NCI-H2196 treated with DMSO at 0.1 percent for 48 hours (cell line): ENCODE data around the gene DCAF11.

Experiments used
- DNase-seq: peaks from one replicate; lab custom pipeline; 2025; ENCODE audit not compliant: unreplicated experiment; lab: John Stamatoyannopoulos, UW

Gene DCAF11

GRCh38 chr14:24137529-24138395, 23.2 kb downstream of the DCAF11 start:
- DNase-seq: no peak

GRCh38 chr14:24138396-24139271, 24.1 kb downstream of the DCAF11 start:
- no peak for DNase-seq

- DNase-seq: no peak
Measured at GRCh38 chr14:24139272-24139934, 24.8 kb downstream of the DCAF11 start.

- DNase-seq: peak; percentile 99
Measured at GRCh38 chr14:24141097-24141880, 26.7 kb downstream of the DCAF11 start, which contains the start of gene EMC9. EMC9 (minus strand) TSS chr14:24141591; CDS start chr14:24141304, 287 bp downstream.

GRCh38 chr14:24143511-24143910, 28.9 kb downstream of the DCAF11 start:
- DNase-seq: no peak

GRCh38 chr14:24144451-24144850, 29.9 kb downstream of the DCAF11 start:
- DNase-seq: no peak

GRCh38 chr14:24145219-24145618, 30.6 kb downstream of the DCAF11 start:
- no peak for DNase-seq

GRCh38 chr14:24145690-24146452, 31.3 kb downstream of the DCAF11 start:
- DNase-seq: no peak

GRCh38 chr14:24146453-24146977, 31.9 kb downstream of the DCAF11 start, which contains the start of gene PSME2:
PSME2 (minus strand) TSS chr14:24146610; CDS start chr14:24146581, 29 bp downstream.
- DNase-seq: peak; percentile 96

GRCh38 chr14:24146978-24147760, 32.6 kb downstream of the DCAF11 start, which contains the start of gene RNF31:
RNF31 (plus strand) TSS chr14:24147498; CDS start chr14:24147699, 201 bp downstream.
- DNase-seq: peak; percentile 98

- no peak for DNase-seq
Measured at GRCh38 chr14:24147761-24148428, 33.3 kb downstream of the DCAF11 start.

GRCh38 chr14:24149302-24149969, 34.9 kb downstream of the DCAF11 start:
- DNase-seq: no peak

- DNase-seq: no peak
Measured at GRCh38 chr14:24150061-24150460, 35.5 kb downstream of the DCAF11 start.

- DNase-seq: no peak
Measured at GRCh38 chr14:24150567-24150966, 36.0 kb downstream of the DCAF11 start.

- no peak for DNase-seq
Measured at GRCh38 chr14:24150993-24151392, 36.4 kb downstream of the DCAF11 start.

GRCh38 chr14:24151404-24152080, 37.0 kb downstream of the DCAF11 start:
- no peak for DNase-seq

- DNase-seq: no peak
Measured at GRCh38 chr14:24155100-24155499, 40.5 kb downstream of the DCAF11 start.
